ENCODE measurements around the gene NAA80.
"Not testable (repeated sequence)": the region's sequence is repeated elsewhere in the genome, so short reads cannot be mapped to it uniquely, and the experiment has no call there.

DNA sequence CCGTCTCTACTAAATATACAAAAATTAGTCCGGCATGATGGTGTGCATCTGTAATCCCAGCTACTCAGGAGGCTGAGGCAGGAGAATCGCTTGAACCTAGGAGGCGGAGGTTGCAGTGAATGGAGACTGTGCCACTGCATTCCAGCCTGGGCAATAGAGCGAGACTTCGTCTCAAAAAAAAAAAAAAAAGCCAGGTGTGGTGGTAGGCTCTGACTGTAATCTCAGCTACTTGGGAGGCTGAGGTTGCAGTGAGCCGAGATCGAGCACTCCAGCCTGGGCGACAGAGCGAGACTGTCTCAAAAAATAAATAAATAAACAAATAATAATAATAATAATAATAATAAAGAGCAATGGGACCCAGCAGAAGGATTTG is 26.7 kb downstream of the NAA80 start:
- TF ChIP-seq, protein P1, sequence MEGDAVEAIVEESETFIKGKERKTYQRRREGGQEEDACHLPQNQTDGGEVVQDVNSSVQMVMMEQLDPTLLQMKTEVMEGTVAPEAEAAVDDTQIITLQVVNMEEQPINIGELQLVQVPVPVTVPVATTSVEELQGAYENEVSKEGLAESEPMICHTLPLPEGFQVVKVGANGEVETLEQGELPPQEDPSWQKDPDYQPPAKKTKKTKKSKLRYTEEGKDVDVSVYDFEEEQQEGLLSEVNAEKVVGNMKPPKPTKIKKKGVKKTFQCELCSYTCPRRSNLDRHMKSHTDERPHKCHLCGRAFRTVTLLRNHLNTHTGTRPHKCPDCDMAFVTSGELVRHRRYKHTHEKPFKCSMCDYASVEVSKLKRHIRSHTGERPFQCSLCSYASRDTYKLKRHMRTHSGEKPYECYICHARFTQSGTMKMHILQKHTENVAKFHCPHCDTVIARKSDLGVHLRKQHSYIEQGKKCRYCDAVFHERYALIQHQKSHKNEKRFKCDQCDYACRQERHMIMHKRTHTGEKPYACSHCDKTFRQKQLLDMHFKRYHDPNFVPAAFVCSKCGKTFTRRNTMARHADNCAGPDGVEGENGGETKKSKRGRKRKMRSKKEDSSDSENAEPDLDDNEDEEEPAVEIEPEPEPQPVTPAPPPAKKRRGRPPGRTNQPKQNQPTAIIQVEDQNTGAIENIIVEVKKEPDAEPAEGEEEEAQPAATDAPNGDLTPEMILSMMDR (conservative IDR thresholded peaks at IDR 0.05; ENCODE audit: low read depth, low read length) = not testable (repeated sequence)
- TF ChIP-seq EZH2 (IDR thresholded peaks at IDR 0.05; ENCODE audit: low read length, unreplicated experiment) = not testable (repeated sequence)

Data from PC-3 (cell line).